Bronchial epithelial cell (primary cell): ENCODE data around the gene TNFRSF12A. TPM values are rescaled to one million over a fixed set of nuclear protein-coding genes. Genes with fewer than 3 reads are reported as not detected.

Source experiments
- DNase-seq: peaks from one replicate; pipeline ENCODE4 v3.0.0-alpha.2; 2010; ENCODE audit warnings: low read depth
- FAIRE-seq: peaks from 2 replicates; lab custom pipeline; 2011; peaks lifted over from hg19 to GRCh38; lab: Jason Lieb, UNC
- H3K27me3 ChIP-seq: 2 replicates; pipeline ENCODE4 v1.5.1; 2011; ENCODE audit warnings: low read length; ENCODE audit not compliant: control insufficient read depth, insufficient read depth
- H3K36me3 ChIP-seq: 2 replicates; pipeline ENCODE4 v1.5.1; 2011; ENCODE audit warnings: low read length; ENCODE audit not compliant: control insufficient read depth, insufficient read depth
- H3K4me3 ChIP-seq: 2 replicates; pipeline ENCODE4 v1.5.1; 2011; ENCODE audit warnings: mild to moderate bottlenecking, low read depth, low read length, control low read depth
- CTCF ChIP-seq: IDR thresholded peaks from 2 replicates; pipeline ENCODE4 v1.5.1; 2011; ENCODE audit warnings: mild to moderate bottlenecking, moderate library complexity, low read length, control low read depth, inconsistent platforms; ENCODE audit not compliant: insufficient read depth, severe bottlenecking
- total RNA-seq: library from RNA; depleted of rRNA; stranded (reverse); fragments of >200 nt; gene quantifications from 2 replicates; pipeline ENCODE4 v1.2.1, GENCODE V29; 2014

Gene TNFRSF12A
- total RNA-seq, 1 donor from 2014 or later = 686 TPM

- FAIRE-seq (no peak), DNase-seq (no peak)
- no peaks in the 10 kb centered on the region for H3K36me3 ChIP-seq
- no peak for TF ChIP-seq CTCF
- no peak overlapping the region for H3K4me3 ChIP-seq
- peaks cover 2% of the 10 kb centered on the region for H3K27me3 ChIP-seq
Observed at GRCh38 chr16:2982402-2982801, 37.8 kb upstream of the TNFRSF12A start.

DNA sequence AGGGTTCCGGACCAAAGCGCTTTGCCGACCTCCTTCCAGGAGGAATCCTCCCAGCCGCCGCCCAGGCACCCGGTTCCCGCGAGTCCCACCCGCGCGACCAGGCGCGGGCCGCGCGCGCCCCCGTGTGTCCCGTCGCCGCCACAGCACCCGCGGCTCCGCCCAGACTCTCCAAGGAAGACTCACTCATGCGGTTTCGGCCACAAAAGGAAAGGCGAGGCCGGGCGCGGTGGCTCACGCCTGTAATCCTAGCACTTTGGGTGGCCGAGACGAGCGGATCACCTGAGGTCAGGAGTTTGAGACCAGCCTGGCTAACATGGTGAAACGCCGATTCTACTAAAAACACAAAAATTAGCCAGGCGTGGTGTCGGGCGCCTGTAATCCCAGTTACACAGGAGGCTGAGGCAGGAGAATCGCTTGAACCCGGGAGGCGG is 36.4 kb upstream of the TNFRSF12A start:
- H3K36me3 ChIP-seq = no peaks in the 10 kb centered on the region
- DNase-seq = peak; percentile 67
- peak overlapping the region; percentile 18 for H3K4me3 ChIP-seq
- FAIRE-seq = no peak
- H3K27me3 ChIP-seq = peaks cover 2% of the 10 kb centered on the region
- TF ChIP-seq CTCF = peak; percentile 81

- Histone ChIP-seq H3K27me3 (peaks cover 7% of the 10 kb centered on the region), H3K4me3 (no peak overlapping the region), H3K36me3 (no peaks in the 10 kb centered on the region)
- FAIRE-seq (no peak), DNase-seq (no peak)
- no peak for TF ChIP-seq CTCF
Observed at GRCh38 chr16:2985462-2985861, 34.7 kb upstream of the TNFRSF12A start.

DNA sequence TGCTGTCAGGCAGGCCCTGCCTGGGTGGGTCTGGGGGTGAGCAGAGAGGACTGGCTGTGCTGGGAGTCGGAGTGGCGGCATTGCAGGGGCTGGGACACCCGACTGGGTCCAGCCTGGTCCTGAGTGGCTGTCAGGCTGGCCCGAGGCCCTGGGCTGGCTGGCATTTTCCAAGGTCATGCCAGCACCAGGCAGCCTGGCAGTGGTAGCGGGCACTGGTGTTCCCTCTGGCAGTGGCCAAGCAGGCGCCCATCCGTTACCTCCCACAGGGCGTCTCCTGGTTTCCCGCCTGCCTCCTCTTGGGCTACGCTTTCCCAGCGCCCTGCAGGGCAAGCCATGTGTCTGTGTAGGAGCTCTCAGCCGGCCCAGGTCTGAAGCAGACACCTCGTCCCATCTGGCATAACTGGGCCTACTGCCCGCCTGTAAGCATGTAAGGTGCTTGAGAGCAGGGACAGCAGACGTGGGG is 34.2 kb upstream of the TNFRSF12A start:
- no peaks in the 10 kb centered on the region for H3K36me3 ChIP-seq
- no peak overlapping the region for H3K4me3 ChIP-seq
- FAIRE-seq (no peak), DNase-seq (no peak)
- TF ChIP-seq CTCF = no peak
- H3K27me3 ChIP-seq = peaks cover 7% of the 10 kb centered on the region

DNA sequence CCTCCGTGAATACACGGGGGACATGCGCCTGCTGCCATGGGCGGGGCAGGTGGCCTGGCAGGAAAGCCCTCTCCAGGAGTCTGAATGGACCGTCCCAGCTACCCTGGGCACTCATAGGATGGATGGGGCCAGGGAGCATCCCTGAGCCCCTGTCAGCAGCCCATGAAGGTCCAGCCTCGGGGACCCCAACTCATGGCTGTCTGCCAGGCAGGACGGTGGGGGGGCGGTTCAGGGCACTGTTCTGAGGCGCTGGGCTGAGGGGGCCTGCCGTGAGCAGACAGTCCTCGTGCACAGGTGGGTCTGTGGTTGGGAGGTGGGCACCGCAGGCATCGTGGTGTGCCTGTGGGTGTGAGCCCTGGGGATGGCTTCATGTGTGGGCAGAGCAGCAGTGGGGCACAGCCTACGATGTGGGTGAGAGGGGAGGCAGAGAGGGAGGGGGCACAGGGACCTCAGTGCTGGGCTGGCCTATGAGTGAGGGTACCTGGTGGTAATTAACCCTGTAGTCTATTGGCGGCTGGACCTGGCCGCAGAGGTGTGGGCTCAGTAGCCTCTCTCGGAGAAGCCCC is 33.5 kb upstream of the TNFRSF12A start:
- peaks cover 7% of the 10 kb centered on the region for H3K27me3 ChIP-seq
- no peak for TF ChIP-seq CTCF
- DNase-seq (no peak), FAIRE-seq (no peak)
- H3K4me3 ChIP-seq = no peak overlapping the region
- no peaks in the 10 kb centered on the region for H3K36me3 ChIP-seq

DNA sequence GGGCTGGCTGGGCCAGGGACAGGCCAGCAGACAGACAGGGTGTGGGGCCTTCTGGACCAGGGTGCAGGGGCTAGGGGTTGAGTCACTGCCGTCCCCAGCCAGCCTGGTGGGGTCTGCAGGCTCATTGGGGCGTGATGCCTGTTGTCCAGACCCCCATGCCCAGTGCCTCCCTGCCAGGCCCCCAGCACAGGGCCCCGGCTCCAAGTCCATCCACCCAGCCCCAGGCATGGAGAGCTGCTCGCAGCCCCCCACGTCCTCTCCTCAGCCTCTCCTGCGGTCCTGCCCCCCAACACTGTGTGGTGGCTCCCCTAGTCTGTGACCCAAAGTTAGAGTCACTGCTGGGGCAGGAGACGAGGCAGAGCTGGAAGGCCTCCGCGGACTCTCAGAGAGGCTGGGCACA is 32.9 kb upstream of the TNFRSF12A start:
- no peaks in the 10 kb centered on the region for H3K36me3 ChIP-seq
- no peak overlapping the region for H3K4me3 ChIP-seq
- peaks cover 7% of the 10 kb centered on the region for H3K27me3 ChIP-seq
- no peak for DNase-seq
- TF ChIP-seq CTCF = no peak
- FAIRE-seq = no peak
